NB4 (cell line): Measurements from ENCODE around the gene ABLIM3.

Experiments used
- DNase-seq: peaks from one replicate; pipeline ENCODE4 v3.0.0; 2010; ENCODE audit warnings: low read depth
- H3K4me3 ChIP-seq: one replicate; pipeline ENCODE4 v1.5.1; 2011; ENCODE audit warnings: mild to moderate bottlenecking, low read depth, low read length, moderate library complexity
- MAX ChIP-seq: IDR thresholded peaks from 2 replicates; pipeline ENCODE4 v1.6.1; 2011; ENCODE audit warnings: low read depth, low read length
- MYC ChIP-seq: IDR thresholded peaks from 2 replicates; pipeline ENCODE4 v1.6.1; 2011; ENCODE audit warnings: low read depth, low read length
- POLR2A ChIP-seq: IDR thresholded peaks from 2 replicates; pipeline ENCODE4 v1.6.1; 2011; ENCODE audit warnings: mild to moderate bottlenecking; ENCODE audit not compliant: insufficient read length; ENCODE audit errors: extremely low read depth
- TF ChIP-seq, protein P1 (sequence below): IDR thresholded peaks from one replicate; pipeline ENCODE4 v1.5.1; 2012; ENCODE audit warnings: low read depth, low read length

Gene ABLIM3

GRCh38 chr5:149118463-149118862 is 22.8 kb upstream of the ABLIM3 start:
- DNase-seq, result no peak
- no peak overlapping the region for H3K4me3 ChIP-seq
- TF ChIP-seq, protein P1, sequence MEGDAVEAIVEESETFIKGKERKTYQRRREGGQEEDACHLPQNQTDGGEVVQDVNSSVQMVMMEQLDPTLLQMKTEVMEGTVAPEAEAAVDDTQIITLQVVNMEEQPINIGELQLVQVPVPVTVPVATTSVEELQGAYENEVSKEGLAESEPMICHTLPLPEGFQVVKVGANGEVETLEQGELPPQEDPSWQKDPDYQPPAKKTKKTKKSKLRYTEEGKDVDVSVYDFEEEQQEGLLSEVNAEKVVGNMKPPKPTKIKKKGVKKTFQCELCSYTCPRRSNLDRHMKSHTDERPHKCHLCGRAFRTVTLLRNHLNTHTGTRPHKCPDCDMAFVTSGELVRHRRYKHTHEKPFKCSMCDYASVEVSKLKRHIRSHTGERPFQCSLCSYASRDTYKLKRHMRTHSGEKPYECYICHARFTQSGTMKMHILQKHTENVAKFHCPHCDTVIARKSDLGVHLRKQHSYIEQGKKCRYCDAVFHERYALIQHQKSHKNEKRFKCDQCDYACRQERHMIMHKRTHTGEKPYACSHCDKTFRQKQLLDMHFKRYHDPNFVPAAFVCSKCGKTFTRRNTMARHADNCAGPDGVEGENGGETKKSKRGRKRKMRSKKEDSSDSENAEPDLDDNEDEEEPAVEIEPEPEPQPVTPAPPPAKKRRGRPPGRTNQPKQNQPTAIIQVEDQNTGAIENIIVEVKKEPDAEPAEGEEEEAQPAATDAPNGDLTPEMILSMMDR, result no peak
- TF ChIP-seq POLR2A, result no peak
- no peak for TF ChIP-seq MAX
- TF ChIP-seq MYC, result no peak

DNA sequence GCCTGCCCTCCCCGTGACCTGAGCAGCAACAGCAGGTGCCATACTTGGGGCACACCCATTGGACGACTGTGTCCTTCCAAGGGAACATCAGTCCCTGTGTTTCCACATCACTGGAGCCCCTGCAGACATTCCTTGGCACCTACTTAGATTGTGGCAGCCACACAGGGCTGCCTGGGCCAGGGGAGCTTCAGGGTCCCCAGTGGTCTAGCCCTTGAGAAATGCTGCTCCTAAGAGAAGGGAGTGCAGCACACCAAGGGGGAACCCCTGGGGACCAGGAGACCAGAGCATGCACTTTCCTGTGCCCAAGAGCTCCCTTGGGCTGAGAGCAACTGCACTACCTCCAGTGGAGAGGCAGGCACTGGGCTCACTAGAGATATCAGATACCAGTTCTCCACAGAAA is 20.1 kb upstream of the ABLIM3 start:
- DNase-seq, result no peak
- TF ChIP-seq, protein P1, result no peak
- TF ChIP-seq MYC, result no peak
- TF ChIP-seq MAX, result no peak
- TF ChIP-seq POLR2A, result no peak
- H3K4me3 ChIP-seq, result no peak overlapping the region

GRCh38 chr5:149123211-149123610 is 18.1 kb upstream of the ABLIM3 start:
- H3K4me3 ChIP-seq, result no peak overlapping the region
- no peak for DNase-seq
- no peak for TF ChIP-seq MAX
- TF ChIP-seq POLR2A, result no peak
- TF ChIP-seq MYC, result no peak
- TF ChIP-seq, protein P1, result no peak

- TF ChIP-seq MAX, result no peak
- TF ChIP-seq, protein P1, result no peak
- TF ChIP-seq MYC, result no peak
- no peak for TF ChIP-seq POLR2A
- H3K4me3 ChIP-seq, result no peak overlapping the region
- no peak for DNase-seq
Measured at GRCh38 chr5:149125386-149125891, 15.9 kb upstream of the ABLIM3 start.

DNA sequence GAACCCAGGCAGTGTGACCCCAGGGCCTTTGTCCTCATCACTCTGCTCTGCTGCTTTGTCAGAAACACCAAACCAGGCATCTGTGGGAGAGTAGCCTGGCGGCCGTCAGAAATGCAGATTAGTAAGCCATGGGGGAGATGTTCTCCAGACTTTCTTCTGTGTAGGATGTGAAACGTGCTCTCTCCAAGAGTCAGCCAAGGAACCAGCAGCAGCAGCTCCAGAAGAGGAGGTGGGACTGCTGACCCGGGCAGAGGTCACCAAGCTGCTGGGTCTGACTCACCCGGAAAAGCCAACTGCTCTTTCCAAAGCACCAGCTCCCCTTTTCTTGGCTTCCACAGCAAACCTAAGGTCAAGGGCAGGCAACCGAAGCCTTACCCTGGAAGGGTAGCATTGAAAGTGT is 14.4 kb upstream of the ABLIM3 start:
- H3K4me3 ChIP-seq, result no peak overlapping the region
- DNase-seq, result no peak
- TF ChIP-seq MAX (no peak), MYC (no peak), POLR2A (no peak)
- TF ChIP-seq, protein P1, result no peak

DNA sequence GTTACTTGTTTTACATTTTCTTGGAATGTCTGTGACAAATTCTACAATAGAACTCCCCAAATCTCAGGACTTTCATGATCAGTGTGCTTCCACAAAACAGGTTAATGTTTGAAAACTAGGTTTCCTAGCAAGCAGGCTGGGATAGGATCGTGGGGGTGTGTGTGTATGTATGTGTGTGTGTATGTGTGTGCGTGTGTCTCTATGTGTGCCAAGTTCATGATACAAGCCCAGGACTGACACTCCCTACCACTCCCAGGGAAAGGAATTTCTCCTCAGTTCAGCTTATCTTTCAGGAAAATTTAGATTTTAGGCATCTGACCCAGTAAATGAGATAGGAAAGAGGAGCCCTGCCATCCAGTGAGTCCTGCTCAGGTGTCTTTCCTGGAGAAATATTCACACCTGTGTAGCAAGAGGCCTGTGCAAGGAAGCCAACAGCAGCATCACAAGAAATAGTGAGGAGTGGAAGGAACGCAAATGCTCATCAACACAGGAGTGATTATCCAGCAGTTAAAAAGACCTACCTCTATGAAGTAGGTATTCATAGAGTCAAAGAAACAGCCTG is 13.8 kb upstream of the ABLIM3 start:
- TF ChIP-seq MAX (no peak), POLR2A (no peak)
- TF ChIP-seq, protein P1, result no peak
- no peak overlapping the region for H3K4me3 ChIP-seq
- DNase-seq, result no peak
